T-helper 1 cell treated with Interleukin-12 subunit alpha and Interleukin-12 subunit beta and Interleukin-4 antibody, amounts not matched to agents 30 μg/mL and 1 μg/mL, for 36 hours (primary cell): ENCODE data around the gene APBB2.

ENCODE experiments used
- H3K27ac Mint-ChIP-seq: one replicate; pipeline ENCODE4 v1.8.0; 2021; ENCODE audit warnings: mild to moderate bottlenecking, mixed read lengths
- H3K27me3 Mint-ChIP-seq: one replicate; pipeline ENCODE4 v1.8.0; 2021; ENCODE audit warnings: low read depth, mixed read lengths
- H3K36me3 Mint-ChIP-seq: one replicate; pipeline ENCODE4 v1.8.0; 2021; ENCODE audit warnings: low read depth, mixed read lengths
- H3K4me1 Mint-ChIP-seq: one replicate; pipeline ENCODE4 v1.8.0; 2021; ENCODE audit warnings: low read depth, mixed read lengths
- H3K4me3 Mint-ChIP-seq: one replicate; pipeline ENCODE4 v1.8.0; 2021; ENCODE audit warnings: mild to moderate bottlenecking, moderate library complexity, mixed read lengths
- H3K9me3 Mint-ChIP-seq: one replicate; pipeline ENCODE4 v1.8.0; 2021; ENCODE audit warnings: mixed read lengths

Gene APBB2

DNA sequence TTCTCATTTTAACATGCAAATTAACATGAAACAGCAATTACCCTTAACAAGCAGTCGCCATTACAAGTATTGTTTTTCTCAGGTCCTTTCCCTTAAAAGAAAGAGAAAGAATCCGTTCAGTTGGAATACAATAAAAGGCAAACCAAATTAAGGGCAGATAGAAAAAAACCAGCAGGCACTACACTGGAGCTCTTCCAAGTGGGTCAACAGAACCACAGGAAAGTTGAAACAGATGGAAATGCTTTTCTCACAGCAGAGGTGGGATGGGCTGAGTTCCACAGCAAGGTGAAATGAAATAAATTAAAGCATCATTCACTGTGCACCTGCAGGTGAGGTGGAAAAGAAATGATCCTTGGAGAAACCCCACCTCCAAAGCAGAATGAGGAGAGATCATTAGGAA lies 102.6 kb downstream of the APBB2 start:
- Mint-ChIP-seq H3K4me1 (no peaks in the 10 kb centered on the region), H3K27ac (no peak overlapping the region), H3K36me3 (no peaks in the 10 kb centered on the region), H3K9me3 (no peaks in the 10 kb centered on the region), H3K27me3 (no peaks in the 10 kb centered on the region), H3K4me3 (no peak overlapping the region)

DNA sequence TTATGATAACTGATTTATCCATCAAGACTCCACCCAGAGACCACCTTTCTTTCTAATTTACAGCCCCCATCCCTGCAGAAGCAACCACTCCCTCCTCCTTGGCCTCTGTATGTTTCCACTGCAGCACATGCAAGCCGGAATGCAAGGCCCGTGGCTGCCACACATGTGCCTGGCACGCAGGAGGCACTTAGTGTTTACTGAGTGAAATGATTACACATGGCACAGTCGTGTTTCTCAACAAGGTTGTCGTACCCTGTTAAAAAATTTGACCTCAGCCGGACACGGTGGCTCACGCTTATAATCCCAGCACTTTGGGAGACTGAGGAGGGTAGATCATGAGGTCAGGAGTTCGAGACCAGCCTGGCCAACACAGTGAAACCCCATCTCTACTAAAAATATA lies 104.3 kb downstream of the APBB2 start:
- H3K27ac Mint-ChIP-seq: no peak overlapping the region
- no peak overlapping the region for H3K4me3 Mint-ChIP-seq
- H3K36me3 Mint-ChIP-seq: no peaks in the 10 kb centered on the region
- no peaks in the 10 kb centered on the region for H3K4me1 Mint-ChIP-seq
- H3K9me3 Mint-ChIP-seq: no peaks in the 10 kb centered on the region
- H3K27me3 Mint-ChIP-seq: no peaks in the 10 kb centered on the region

DNA sequence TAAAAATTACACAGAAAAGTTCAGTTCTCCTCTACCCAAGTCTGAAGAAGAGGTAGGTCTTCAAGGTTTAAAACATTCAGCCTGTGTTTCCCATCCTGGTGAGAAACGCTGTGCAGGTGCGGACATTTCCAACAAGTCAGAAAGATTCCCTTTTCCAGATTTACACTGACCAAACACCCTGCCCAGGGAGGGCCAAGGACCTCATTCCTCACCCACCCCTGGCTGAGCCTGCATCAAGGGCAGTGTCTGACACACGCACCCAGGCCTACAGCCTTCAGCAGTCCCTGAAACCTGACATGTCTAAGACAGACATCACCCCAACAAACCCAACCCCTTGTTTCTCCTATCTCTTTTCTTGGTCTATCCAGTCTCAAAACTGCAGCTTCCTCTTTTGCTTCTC lies 105.9 kb downstream of the APBB2 start:
- H3K27ac Mint-ChIP-seq: no peak overlapping the region

DNA sequence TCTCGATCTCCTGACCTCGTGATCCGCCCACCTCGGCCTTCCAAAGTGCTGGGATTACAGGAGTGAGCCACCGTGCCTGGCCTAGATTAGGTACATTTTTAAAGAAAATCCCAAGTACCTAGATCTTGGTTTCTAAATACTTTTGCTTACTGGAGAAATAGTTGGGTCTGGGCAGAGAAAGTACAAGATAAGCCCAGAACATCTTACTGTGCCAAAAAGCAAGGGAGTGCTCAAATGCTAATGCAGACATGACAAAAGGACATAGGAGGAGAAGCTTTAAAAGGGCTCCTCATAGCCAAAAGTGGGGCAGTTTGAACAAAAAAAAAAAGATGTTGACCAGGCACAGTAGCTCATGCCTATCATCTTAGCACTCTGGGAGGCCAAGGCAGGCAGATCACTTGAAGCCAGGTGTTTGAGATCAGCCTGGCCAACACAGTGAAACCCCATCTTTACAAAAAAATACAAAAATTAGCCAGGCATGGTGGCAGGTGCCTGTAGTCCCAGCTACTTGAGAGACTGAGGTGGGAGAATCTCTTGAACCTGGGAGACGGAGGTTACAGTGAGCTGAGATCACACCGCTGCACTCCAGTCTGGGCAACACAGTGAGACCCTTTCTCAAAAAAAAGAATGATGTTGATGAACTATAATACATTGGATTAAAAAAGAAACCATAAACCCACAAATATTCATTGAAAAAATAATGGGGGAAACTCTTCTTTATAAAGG lies 107.5 kb downstream of the APBB2 start:
- H3K27ac Mint-ChIP-seq: no peak overlapping the region
- no peaks in the 10 kb centered on the region for H3K36me3 Mint-ChIP-seq
- H3K4me3 Mint-ChIP-seq: no peak overlapping the region
- no peaks in the 10 kb centered on the region for H3K4me1 Mint-ChIP-seq
- H3K27me3 Mint-ChIP-seq: no peaks in the 10 kb centered on the region
- no peaks in the 10 kb centered on the region for H3K9me3 Mint-ChIP-seq

More for the DNA sequence above, 105.9 kb downstream of the APBB2 start:
- Mint-ChIP-seq H3K4me1 (no peaks in the 10 kb centered on the region), H3K4me3 (no peak overlapping the region), H3K9me3 (no peaks in the 10 kb centered on the region), H3K27me3 (no peaks in the 10 kb centered on the region), H3K36me3 (no peaks in the 10 kb centered on the region)

DNA sequence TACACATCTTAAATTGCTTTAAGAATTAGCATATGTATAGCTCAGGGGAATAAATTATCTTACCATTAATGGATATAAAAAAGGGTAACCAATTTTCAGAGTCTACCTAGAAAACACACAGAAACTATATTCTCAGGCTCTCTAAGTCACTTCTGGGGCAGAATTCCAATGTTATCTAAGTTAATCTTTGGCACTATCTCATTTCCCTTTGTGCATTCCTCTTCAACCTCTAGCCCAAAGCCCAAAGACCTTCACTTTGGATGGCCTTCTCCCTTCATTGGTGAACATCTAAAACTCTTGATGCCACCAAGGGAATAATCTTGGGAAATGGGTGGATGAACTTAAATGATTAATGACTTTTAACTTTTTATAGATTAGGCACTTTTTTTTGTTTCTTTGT lies 108.3 kb downstream of the APBB2 start:
- H3K4me1 Mint-ChIP-seq: no peaks in the 10 kb centered on the region
- no peaks in the 10 kb centered on the region for H3K27me3 Mint-ChIP-seq
- H3K9me3 Mint-ChIP-seq: no peaks in the 10 kb centered on the region
- no peaks in the 10 kb centered on the region for H3K36me3 Mint-ChIP-seq
- no peak overlapping the region for H3K4me3 Mint-ChIP-seq
- no peak overlapping the region for H3K27ac Mint-ChIP-seq

DNA sequence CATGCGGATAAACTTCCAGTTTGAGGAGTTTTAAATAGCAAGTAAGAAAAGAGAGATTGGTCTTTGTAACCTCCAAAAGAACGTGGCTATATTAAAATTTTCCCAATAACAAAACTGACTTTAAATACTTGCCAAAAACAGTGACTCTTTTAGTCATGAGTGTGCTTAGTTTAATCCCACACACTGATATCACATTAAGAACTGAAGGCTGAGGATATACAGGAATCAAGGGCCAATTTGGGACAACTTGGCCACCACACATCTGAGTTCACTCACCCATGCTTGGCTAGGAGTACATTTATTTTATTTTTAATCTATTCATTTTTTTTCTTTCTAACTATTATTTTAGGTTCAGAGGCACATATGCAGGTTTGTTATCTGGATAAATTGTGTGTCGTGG lies 110.2 kb downstream of the APBB2 start:
- Mint-ChIP-seq H3K27ac (no peak overlapping the region), H3K4me3 (no peak overlapping the region), H3K9me3 (no peaks in the 10 kb centered on the region), H3K36me3 (no peaks in the 10 kb centered on the region), H3K27me3 (no peaks in the 10 kb centered on the region), H3K4me1 (no peaks in the 10 kb centered on the region)

DNA sequence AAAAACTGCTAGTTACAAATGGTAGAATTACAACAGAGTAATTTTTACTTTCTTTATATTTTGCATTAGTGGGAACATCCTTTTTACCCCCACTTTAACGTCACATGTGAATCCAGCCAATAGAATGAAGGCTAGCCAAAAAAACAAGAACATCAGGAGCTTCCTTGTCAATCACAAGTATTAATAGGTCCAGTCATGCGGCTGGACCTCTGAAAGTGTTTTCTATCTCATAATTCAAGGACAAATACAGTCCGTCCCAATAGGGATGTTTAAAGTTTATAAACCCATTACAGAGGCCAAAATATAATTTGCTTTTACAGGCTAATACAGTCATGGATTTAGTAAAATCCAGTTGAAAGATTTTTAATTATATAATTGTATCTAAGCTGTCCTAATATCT lies 110.7 kb downstream of the APBB2 start:
- Mint-ChIP-seq H3K27me3 (no peaks in the 10 kb centered on the region), H3K9me3 (no peaks in the 10 kb centered on the region), H3K36me3 (no peaks in the 10 kb centered on the region), H3K4me1 (no peaks in the 10 kb centered on the region), H3K4me3 (no peak overlapping the region), H3K27ac (no peak overlapping the region)

DNA sequence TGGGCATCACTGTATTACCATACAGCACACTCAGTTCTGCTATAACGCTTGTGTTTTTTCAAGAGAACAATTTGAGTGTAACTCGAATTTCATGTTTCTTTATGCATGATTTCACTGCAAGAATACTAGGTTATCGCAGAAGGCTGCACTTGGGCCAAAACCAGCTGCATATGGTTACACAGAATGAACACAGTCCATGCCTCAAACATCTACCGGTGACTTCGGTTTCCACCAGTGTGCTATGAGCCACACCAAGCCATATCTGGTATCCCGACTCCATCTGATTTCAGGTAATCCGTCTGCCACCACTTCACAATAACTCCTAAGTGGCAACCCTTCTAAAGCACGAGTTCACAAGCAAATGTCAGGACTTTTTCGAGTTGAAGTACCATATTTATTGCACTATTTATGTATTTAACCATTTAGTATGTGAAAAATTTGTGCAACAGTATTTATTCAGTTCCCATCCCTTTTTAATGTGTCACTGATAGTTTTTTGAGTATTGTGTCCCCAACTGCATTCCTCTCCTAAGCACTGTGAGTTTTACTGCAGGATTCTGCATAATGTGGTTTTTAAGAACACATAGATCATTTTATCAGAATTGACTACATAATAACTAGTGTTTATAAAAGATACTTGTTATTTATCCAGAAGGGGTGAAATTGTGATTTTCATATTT lies 111.8 kb downstream of the APBB2 start:
- no peaks in the 10 kb centered on the region for H3K36me3 Mint-ChIP-seq
- no peaks in the 10 kb centered on the region for H3K27me3 Mint-ChIP-seq
- no peaks in the 10 kb centered on the region for H3K9me3 Mint-ChIP-seq

DNA sequence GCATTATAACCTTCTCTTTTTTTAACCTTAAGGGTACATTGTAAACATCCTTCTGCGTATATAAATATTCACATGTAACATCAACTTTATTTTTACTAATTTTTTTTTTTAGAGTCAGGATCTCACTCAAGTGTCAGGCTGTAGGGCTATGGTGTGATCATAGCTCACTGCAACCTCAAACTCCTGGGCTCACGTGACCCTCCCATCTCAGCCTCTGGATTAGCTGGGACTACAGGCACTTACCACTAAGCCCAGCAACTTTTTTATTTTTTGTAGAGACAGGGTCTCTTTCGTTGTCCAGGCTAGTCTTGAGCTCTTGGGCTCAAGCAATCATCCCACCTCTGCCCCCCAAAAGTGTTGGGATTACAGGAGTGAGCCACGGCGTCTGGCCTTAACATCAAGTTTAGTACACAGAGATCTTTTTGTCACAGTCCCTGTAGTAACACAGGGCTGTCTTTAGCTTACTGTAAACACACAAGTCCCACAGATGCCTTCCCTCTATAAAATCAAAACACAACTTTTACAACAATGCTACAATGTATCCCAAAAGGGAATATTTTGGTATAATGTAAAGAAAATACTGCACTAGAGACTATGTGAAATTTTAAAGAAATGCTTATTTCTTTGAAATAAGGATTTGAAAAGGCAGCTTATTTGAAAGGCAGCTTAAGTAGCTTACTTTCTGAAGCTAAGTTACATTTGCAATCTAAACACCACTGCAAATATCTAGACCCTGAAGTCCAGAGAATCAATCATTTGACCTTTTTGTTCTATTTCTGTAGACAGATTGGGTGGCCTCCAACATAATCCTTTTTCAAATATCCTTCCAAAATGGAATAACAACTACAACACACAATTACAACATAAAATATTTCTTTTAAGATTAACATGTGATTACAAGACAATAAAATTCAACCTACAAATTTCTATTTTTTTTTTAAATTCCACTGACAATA lies 116.0 kb downstream of the APBB2 start:
- H3K4me3 Mint-ChIP-seq: no peak overlapping the region
- no peaks in the 10 kb centered on the region for H3K4me1 Mint-ChIP-seq
- no peak overlapping the region for H3K27ac Mint-ChIP-seq
- no peaks in the 10 kb centered on the region for H3K36me3 Mint-ChIP-seq
- H3K27me3 Mint-ChIP-seq: no peaks in the 10 kb centered on the region
- no peaks in the 10 kb centered on the region for H3K9me3 Mint-ChIP-seq

More for the DNA sequence above, 111.8 kb downstream of the APBB2 start:
- no peak overlapping the region for H3K27ac Mint-ChIP-seq
- H3K4me1 Mint-ChIP-seq: no peaks in the 10 kb centered on the region
- no peak overlapping the region for H3K4me3 Mint-ChIP-seq

DNA sequence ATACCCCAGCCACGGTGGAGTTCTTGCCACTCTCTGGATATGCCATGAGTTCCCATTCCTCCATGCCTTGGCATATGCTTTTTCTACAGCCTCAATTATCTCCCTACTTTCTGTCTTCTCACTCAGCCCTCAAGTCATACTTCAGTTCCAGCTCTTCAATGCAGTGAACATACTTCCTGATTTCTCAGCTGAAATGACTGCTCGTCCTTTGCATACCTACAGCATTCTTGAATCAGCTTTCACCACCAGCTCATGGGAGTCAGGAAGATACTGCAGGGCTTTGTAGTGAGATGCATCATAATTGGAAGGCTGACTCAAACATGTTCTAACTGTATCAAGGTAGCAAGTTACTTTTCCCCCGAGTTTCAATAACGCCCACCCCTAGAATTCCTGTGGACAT lies 118.4 kb downstream of the APBB2 start:
- no peaks in the 10 kb centered on the region for H3K36me3 Mint-ChIP-seq
- no peaks in the 10 kb centered on the region for H3K4me1 Mint-ChIP-seq
- no peaks in the 10 kb centered on the region for H3K27me3 Mint-ChIP-seq
- no peak overlapping the region for H3K4me3 Mint-ChIP-seq
- H3K9me3 Mint-ChIP-seq: no peaks in the 10 kb centered on the region
- H3K27ac Mint-ChIP-seq: no peak overlapping the region

DNA sequence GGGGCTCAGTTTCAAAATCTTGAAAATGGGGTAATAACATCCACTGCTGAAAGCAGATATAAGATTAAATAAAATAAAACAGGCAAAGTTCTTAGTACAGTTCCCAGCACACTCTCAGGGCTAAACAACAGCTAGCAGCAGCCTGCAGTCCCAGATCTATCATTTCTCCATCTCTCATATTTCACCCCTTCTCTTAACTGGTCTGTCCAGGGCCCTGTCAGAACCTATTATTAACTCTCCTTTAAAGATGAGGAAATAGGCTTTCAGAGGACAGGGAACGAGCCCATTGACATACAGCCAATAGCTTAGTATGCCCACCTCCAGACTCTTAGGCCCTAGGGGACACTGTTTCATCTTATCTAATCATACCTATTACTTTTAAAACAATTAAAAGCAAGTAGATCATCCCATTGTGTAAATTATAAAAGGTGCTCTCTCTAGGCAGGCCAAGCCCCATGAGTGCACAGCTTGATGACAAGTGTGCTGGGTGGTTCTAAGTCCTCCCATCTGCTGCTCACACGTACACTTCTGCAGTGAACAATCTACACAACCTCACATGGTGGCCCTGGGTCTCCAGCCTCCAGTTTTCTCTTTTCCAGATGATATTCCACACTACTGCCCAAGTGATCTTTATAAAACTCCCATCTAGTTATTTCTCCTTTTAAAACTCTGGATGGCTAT lies 119.0 kb downstream of the APBB2 start:
- Mint-ChIP-seq H3K4me1 (no peaks in the 10 kb centered on the region), H3K27me3 (no peaks in the 10 kb centered on the region), H3K9me3 (no peaks in the 10 kb centered on the region), H3K4me3 (no peak overlapping the region), H3K36me3 (no peaks in the 10 kb centered on the region), H3K27ac (no peak overlapping the region)

DNA sequence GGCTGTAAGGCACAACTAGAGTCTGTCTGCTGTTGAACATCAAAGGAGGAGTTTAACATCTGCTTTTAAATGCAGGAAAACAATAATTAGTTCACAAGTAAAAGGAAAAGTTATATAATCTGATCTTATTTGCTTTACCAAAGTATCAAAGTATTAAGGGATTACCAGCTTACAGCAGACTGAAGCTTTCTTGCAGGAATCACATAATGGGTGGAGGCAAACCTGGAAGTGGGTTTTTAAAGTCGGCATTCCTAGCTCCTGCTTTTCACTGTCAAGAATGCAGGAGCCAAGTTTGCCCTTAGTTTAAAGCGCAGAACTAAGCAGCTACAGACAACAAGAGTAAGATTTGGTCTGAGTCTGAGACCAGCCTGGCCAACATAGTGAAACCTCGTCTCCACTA lies 122.2 kb downstream of the APBB2 start:
- H3K9me3 Mint-ChIP-seq: no peaks in the 10 kb centered on the region
- no peak overlapping the region for H3K27ac Mint-ChIP-seq
- no peaks in the 10 kb centered on the region for H3K27me3 Mint-ChIP-seq
- no peaks in the 10 kb centered on the region for H3K36me3 Mint-ChIP-seq
- no peaks in the 10 kb centered on the region for H3K4me1 Mint-ChIP-seq
- no peak overlapping the region for H3K4me3 Mint-ChIP-seq

DNA sequence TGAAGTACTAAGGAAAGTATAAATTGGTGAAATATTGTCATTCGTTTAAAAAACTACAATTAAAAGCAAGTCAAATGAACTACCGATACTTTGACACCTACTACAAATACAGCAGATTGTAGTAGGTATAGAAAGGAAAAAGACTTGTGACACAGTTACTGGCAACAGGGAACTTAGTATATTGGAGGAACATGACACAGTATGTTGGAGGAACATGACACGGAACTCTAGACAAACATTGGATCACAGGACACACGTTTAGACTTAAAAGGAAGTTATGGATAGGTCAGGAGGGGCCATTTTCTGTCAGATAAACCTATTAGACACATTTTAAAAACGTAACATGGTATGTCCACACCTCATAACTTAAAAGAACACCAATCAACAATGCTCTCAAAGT lies 132.5 kb downstream of the APBB2 start:
- Mint-ChIP-seq H3K9me3 (peaks cover 14% of the 10 kb centered on the region), H3K4me3 (no peak overlapping the region), H3K36me3 (no peaks in the 10 kb centered on the region), H3K4me1 (no peaks in the 10 kb centered on the region), H3K27ac (no peak overlapping the region), H3K27me3 (no peaks in the 10 kb centered on the region)

DNA sequence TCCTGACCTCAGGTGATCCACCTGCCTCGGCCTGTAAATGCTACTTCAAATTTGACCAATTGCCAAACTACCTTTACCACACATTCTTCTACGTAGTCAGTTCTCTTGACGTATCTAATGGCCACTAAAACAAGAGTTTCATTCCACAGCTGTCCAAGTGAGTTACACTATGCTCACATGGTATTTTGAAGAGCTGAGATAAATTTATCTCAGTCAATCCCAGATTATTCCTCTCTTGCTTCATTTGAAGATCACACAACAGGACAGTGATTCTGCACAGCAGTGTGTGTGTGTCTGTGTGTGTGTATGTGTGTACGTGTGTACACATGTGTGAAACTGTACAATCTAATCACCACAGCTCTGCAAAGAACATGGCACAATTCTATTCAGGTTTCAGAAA lies 133.4 kb downstream of the APBB2 start:
- no peaks in the 10 kb centered on the region for H3K4me1 Mint-ChIP-seq
- no peaks in the 10 kb centered on the region for H3K27me3 Mint-ChIP-seq
- peaks cover 6% of the 10 kb centered on the region for H3K9me3 Mint-ChIP-seq
- H3K4me3 Mint-ChIP-seq: no peak overlapping the region
- no peaks in the 10 kb centered on the region for H3K36me3 Mint-ChIP-seq
- H3K27ac Mint-ChIP-seq: no peak overlapping the region
